SH-SY5Y (cell line): ENCODE data around the gene SLC4A1.

Experiments used
- GATA2 ChIP-seq: IDR thresholded peaks from 2 replicates; pipeline ENCODE4 v1.6.1; 2011; ENCODE audit warnings: mild to moderate bottlenecking, low read depth, low read length
- GATA3 ChIP-seq: IDR thresholded peaks from 2 replicates; pipeline ENCODE4 v1.6.1; 2011; ENCODE audit warnings: low read depth, mild to moderate bottlenecking, low read length, moderate library complexity

- TF ChIP-seq GATA2 (no peak), GATA3 (no peak)
Measured at GRCh38 chr17:44206825-44207155, 61.1 kb downstream of the SLC4A1 start.
